Measurements from ENCODE around the gene CRYGC. TPM values are rescaled to one million over a fixed set of nuclear protein-coding genes. Genes with fewer than 3 reads are reported as not detected.
"Not testable (repeated sequence)": the region's sequence is repeated elsewhere in the genome, so short reads cannot be mapped to it uniquely, and the experiment has no call there.

CRYGC gene
- total RNA-seq, 2 experiments from 2014 or later = not detected

DNA sequence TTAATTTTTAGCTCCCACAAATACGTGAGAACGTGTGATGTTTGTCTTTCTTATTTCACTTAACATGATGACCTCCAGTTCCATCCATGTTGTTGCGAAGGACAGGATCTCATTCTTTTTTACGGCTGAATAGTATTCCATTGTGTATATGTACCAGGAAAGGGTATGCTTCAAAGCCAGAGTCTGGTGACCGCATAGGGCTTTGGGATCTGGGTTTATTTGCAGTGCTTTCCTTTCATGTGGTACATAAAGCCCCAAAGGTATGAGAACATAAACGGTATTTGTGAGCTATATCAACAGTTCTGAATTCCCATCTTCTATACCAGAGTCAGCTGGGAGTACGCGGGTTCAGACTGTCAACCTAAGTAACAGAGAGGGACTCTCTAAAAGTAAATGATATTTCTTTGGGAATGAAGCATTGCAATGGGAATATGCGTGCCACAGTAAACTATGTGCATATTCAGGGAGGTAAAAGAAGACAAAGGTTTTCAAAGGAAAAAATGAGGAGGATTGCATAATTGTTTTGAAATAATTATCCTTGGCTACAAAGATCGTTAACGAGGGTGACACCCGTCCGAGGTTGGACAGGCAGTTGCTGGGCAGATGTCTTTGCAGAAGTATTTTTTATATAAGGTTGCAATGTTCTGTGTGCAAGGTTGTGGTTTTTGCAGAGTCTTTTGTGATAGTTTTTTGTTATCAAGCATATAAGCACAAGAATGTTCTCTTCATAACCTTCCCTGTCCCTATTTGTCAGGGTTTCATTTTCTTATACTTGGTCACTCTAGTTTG lies 29.8 kb downstream of the CRYGC start:
- POLR2A ChIA-PET = no interaction called here
- CTCF ChIA-PET = no interaction called here

DNA sequence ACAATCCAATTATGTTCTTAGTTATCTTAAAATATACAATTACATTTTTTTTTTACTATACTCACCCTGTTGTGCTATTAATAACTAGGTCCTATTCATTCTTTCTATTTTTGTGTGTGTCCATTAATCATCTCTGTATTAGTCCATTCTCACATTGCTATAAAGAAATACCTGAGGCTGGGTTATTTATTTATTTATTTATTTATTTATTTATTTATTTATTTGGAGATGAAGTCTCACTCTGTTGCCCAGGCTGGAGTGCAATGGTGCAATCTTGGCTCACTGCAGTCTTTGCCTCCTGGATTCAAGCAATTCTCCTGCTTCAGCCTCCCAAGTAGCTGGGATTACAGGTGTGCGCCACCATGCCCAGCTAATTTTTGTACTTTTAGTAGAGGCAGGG lies 30.9 kb downstream of the CRYGC start:
- CTCF ChIA-PET, POLR2A ChIA-PET: not testable (repeated sequence)

DNA sequence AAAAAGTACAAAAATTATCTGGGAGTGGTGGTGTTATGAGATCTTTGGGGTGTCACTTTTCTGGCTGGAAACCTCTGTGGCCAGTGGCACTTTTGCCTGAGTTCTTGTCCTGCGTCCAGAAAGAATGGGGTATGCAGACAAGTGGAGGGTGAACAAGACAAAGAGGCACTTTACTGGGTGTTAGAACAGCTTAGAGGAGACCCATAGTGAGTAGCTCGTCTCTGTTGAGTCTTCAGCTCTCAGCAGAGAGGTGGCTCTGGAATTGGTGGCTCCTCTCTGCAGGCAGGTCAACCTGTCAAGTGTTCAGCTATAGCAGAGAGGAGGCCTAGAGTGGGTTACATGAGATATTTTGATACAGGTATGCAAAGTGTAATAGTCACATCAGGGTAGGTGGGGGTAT lies 31.4 kb downstream of the CRYGC start:
- CTCF ChIA-PET = no interaction called here

DNA sequence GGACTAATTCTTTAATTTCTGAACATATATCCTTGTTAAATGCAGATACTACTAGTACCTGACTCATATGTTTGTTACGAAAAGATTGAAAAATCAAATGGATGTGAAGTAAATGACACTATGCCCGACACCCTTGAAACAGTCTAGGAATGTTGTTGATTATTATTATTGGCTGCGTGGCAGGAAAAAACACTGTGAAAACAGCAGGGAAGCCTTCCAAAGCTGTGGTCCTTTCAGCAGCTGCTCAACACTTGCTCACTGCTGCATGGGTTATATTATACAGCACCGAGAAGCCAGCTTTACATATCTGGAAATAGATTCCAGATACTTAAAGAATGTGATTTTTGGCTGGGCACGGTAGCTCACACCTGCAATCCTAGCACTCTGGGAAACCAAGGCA lies 31.8 kb downstream of the CRYGC start:
- ChIA-PET CTCF (no interaction called here), POLR2A (no interaction called here)

More for the DNA sequence above, 31.4 kb downstream of the CRYGC start:
- POLR2A ChIA-PET = no interaction called here

DNA sequence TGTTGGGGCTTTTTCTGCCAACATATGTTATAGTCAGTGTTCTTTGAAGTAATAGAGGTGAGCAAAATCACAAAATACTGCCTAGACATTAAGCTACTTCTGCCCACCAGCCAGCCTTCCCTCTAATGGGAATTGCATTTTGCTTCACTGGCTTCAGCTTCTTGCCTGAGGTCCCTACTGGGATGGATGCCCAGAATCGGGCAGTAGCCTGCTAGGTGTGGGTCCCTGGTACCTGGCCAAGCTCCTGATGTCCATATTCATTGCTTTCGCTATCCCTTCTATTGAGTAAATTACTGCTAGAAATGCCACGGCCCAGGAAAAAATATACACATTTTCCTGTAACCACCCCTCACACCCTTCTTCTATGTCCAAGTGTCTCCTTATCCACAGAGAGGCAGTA lies 32.3 kb downstream of the CRYGC start:
- CTCF ChIA-PET = no interaction called here
- POLR2A ChIA-PET = no interaction called here

DNA sequence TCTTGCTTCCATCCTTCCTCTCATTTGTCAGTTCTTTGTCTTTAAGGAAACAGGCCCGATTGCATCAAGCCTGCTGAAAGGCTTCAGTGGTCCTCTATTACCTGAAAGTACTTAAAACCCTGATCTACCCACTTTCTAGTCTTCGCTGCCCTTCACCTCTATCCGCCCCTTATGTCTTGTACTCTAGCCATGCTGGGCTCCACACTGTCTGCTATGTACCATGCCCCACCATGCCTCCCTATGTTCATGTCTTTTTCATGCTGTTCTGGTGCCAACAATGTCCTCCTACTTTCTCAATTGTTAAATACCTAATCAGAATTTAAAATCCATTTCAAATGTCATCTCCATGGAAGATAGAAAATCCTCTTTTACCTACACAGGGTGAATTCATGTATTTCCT lies 33.5 kb downstream of the CRYGC start:
- CTCF ChIA-PET = no interaction called here
- POLR2A ChIA-PET = interaction anchor here (0.8 kb wide), 1 partner anchor 144 kb away, joined by 7 read pairs; no protein-coding TSS in a partner anchor

DNA sequence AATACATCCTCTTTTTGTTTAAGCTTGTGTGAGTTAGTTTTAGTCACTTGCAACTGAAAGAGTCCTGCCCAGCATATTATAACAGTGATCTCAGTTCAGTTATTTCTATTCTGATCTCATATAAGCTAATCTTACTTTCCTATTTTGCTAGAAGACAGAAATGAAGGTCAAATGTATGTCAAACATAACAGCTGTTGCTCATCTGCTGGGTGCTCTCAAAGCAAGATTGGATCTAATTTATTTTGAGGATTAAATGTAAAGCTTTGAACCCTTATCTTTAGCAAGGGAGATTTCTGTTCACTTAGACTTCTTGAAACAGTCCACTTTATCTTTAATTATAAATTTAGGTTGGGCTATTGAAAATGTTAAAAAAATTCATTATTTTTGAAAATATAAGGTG lies 36.5 kb downstream of the CRYGC start:
- ChIA-PET CTCF (no interaction called here), POLR2A (no interaction called here)

DNA sequence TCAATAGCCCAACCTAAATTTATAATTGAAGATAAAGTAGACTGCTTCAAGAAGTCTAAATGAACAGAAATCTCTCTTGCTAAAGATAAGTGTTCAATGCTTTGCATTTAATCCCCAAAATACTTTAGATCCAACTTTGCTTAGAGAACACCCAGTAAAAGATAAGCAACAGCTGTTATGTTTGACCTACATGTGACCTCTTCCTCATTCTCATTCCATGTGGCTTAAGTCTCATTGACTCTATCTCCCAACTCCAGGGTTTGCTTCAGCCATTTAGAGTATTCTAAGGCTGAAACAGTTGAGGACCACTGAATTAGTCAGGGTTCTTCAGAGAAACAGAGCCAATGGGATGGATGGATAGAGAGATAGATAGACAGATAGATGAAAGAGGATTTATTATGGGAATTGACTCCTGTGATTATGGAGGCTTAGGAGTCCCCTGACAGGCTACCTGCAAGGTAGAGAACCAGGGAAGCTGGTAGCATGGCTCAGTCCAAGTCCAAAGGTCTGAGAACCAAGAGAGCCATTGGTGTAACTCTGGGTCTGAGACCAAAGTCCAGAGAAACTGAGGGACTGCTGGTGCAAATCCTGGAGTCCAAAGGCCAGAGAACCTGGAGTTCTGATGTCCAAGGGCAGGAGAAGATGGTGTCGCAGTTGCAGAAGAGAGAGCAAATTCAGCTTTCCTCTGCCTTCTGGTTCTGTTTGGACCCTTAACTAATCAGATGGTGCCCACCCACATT lies 37.4 kb downstream of the CRYGC start:
- POLR2A ChIA-PET = no interaction called here
- CTCF ChIA-PET = no interaction called here

DNA sequence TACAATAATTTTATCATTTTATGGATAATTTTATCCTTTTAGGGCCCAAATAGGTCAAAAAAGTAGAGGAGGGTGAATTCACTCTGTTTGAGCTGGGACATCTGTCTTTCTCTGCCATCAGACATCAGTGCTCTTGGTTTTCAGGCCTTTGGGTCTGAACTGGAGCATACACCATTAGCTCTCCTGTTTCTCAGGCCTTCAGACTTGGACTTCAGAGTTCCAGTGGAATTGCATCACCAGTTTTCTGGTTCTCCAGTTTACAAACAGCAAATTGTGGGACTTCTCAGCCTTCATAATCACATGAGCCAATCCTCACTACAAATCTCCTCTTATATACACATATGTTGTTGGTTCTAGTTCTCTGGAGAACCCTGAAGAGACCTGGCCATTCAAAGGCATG lies 39.2 kb downstream of the CRYGC start:
- ChIA-PET CTCF (no interaction called here), POLR2A (no interaction called here)

DNA sequence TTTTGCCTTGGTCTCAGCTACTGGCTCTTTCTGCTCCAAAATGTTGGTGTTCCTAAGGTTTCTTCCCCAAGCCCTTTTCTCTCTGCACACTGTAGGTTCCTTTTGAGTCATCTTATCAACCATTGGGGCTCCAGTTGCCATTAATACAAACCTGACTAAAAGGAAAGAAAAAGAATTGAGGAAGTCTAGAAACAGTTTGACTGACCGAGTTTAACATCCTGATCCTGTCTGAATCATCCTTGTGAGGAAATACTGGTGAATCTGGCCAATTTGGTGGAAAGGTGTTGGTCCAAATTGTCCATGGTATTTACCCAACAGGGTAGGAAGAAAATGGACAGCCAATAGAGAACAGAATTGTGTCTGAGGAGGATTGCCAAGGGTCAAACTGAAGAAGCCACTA lies 43.6 kb downstream of the CRYGC start:
- POLR2A ChIA-PET = no interaction called here

DNA sequence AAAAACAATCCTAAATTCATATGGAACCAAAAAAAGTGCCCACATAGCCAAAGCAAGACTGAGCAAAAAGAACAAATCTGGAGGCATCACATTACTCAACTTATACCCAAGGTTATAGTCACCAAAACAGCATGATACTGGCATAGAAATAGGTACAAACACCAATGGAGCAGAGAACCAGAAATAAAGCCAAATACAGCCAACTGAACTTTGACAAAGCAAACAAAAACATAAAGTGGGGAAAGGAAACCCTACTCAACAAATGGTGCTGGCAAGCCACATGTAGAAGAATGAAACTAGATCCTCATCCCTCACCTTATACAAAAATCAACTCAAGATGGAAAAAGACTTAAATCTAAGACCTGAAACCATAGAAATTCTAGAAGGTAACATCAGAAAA lies 45.8 kb downstream of the CRYGC start:
- CTCF ChIA-PET = interaction anchor here (1.9 kb wide), 1 partner anchor 11 kb away, joined by 5 read pairs; no protein-coding TSS in a partner anchor
- POLR2A ChIA-PET = no interaction called here

More for the DNA sequence above, 43.6 kb downstream of the CRYGC start:
- CTCF ChIA-PET = no interaction called here

Other genes starting within 250 kb of the CRYGC start
- 1 to 10 TPM; 5.1 to 5.5 TPM for gene PLEKHM3, start 104.3 kb downstream of the CRYGC start, total RNA-seq
- not detected for gene CRYGD, start 5.3 kb downstream of the CRYGC start, total RNA-seq
- not detected for gene CRYGB, start 16.3 kb upstream of the CRYGC start, total RNA-seq
- not detected for gene CRYGA, start 33.8 kb upstream of the CRYGC start, total RNA-seq
- not detected for gene C2orf80, start 60.2 kb upstream of the CRYGC start, total RNA-seq
- 10 to 100 TPM; 22.8 to 25.4 TPM for gene IDH1, start 125.2 kb upstream of the CRYGC start, total RNA-seq
- gene PIKFYVE, start 136.4 kb upstream of the CRYGC start, total RNA-seq = 10 to 100 TPM; 15.1 to 16.1 TPM

Measured in activated CD8-positive, alpha-beta memory T cell treated with anti-CD3 and anti-CD28 coated beads for 36 hours (primary cell).